GM18507 (cell line): Measurements from ENCODE around the gene VAPA.
"Not testable (repeated sequence)": the region's sequence is repeated elsewhere in the genome, so short reads cannot be mapped to it uniquely, and the experiment has no call there.

ENCODE experiments used
- DNase-seq: peaks from one replicate; pipeline ENCODE4 v3.0.0; 2011; ENCODE audit warnings: low read depth; ENCODE audit not compliant: insufficient read length; ENCODE audit errors: extremely low spot score
- FAIRE-seq: peaks from 2 replicates; lab custom pipeline; 2011; peaks lifted over from hg19 to GRCh38; lab: Jason Lieb, UNC

The VAPA gene

DNA sequence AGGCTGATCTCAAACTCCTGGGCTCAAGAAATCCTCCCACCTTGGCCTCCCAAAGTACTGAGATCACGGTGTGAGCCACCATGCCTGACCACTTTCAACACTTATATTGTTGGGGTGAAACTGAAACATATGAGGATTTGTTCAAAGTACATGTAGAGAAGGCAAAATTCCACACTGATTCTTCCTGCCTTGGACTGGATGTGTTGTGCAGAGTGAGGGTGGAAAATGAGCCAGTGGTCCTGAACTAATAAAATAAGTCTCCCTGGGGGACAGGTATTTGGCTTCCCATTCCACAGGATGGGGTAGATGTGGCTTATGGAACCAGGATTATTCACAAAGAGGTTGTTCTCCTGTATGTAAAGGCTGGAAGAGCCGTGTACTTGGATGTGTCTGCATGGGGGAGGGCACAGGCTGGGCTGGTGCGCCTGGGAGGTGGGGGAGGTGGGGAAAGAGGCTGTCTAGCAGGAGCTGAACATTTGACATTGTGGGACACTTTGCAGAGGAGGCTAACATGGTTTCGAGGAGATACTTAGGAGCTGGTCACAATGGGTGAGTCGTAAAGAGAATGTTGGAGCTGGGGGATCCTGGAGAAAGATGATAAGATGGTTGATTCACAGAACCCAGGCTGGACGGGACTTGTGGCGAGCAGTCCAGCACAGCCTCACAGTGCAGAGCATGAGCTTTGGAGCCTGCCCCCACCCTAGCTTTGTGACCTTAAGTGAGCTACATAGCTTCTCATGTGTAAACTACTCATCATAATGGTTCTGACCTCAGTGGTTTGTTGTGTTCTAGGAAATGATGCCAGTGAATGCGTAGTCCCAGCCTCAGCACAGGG, 28.4 kb upstream of the VAPA start, which contains the start of gene TXNDC2:
TXNDC2 (plus strand) TSS at position 804 of the 835 bp plus-strand sequence. CDS start 708 bp downstream, outside the sequence.
- no peak for DNase-seq
- no peak for FAIRE-seq

DNA sequence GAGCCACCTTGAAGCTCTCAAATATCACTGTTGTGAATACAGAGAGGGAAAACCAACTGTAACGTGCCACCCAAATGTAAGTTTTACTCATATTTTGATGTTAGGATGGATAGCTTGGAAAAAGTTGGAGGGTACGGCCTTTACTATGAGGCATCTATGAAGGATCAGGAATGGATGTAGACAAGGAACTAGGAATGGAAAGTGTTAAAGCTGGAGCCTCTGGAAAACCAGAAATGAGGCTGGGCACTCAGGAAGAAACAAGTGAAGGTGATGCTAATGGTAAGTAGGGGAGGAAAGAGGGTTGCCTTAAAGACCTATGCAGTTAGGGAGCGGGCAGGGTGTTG, 27.8 kb upstream of the VAPA start:
- DNase-seq = no peak

DNA sequence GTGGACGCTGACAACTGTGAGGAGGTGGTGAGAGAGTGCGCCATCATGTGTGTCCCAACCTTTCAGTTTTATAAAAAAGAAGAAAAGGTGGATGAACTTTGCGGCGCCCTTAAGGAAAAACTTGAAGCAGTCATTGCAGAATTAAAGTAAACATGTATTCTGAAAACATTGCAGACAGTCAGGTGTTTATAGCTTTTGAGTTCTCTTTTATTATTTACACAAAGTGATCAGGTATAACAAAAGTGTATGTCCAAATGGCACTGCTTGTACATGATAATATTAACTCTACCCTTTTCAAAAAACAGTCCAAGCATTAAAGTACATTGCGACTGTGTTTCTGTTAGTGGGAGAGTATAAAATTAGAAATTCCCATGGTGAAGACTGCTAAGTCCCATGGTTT, 25.8 kb upstream of the VAPA start:
- DNase-seq (no peak), FAIRE-seq (no peak)

More for the DNA sequence above, 27.8 kb upstream of the VAPA start:
- no peak for FAIRE-seq

DNA sequence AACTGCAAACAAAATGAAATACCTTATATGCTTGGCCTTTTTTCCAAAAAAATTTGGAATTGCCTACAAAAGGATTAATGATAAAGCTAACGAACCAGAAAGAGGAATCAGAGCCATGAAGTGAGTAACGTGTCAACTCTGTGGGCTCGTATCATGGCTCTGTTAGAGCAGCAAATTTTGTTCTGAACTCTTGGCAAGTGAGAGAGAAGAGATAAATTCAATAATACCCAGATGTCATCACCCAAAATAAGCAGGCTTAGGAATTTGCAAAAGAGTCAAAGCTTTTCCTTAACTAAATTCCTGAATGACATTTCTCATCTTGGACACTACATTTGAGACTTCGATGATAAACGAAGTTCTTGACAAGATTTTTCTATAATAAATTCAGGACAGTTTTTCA, 23.6 kb upstream of the VAPA start:
- FAIRE-seq = no peak
- DNase-seq = no peak

DNA sequence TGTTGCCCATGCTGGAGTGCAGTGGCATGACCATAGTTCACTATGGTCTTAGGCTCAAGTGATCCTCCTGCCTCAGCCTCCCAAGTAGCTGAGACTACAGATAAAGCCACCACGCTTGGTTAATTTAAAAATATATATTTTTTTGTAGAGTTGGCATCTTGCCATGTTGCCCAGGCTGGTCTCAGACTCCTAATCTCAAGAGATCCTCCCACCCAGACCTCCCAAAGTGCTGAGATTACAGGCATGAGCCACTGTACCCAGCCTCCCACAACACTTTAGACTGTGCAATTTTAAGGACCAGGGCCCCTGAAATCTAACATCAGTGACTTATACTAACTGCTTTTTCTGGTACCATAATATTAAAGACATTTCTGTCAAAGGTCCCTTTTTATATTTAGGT, 22.9 kb upstream of the VAPA start:
- DNase-seq (no peak), FAIRE-seq (no peak)

DNA sequence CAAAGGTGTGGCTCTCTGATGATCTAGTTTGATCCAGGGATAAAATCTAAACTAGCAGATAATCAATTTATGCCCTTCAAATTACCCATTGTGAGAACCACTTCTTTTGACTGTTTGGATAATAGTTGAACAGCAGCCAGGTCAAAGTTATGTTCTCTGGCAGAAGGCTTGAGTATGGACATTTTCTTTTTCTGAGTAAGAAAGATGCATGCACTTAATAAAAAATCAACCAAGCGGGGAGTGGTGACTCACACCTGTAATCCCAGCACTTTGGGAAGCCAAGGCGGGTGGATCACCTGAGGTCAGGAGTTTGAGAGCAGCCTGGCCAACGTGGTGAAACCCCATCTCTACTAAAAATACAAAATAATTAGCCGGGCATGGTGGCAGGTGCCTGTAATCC, 22.3 kb upstream of the VAPA start:
- not testable (repeated sequence) for FAIRE-seq, DNase-seq

DNA sequence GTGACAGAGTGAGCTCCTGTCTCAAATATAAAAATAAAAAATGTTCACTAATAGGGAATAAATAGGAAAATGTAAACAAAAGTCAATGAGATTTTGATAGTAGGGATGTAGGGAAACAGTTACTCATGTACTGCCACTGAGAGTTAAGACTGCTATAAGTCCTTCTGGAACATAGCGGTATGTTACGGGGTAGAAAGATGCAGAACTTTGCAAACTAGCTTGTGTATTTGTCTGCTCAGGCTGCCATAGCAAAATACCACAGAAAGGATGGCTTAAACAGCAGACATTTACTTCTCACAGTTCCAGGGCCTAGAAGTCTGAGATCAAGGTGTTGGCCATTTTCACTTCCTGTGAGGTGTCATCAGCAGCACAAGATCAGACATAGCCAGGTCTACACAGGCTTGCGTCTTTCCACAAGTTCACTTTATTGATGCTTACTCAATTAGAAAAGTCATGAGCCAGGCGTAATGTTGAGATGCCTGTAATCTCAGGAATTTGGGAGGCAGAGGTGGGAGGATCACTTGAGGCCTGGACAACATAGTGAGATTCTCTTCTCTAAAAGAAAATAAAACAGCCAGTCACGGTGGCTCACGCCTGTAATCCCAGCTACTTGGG, 19.3 kb upstream of the VAPA start:
- DNase-seq (no peak), FAIRE-seq (no peak)

DNA sequence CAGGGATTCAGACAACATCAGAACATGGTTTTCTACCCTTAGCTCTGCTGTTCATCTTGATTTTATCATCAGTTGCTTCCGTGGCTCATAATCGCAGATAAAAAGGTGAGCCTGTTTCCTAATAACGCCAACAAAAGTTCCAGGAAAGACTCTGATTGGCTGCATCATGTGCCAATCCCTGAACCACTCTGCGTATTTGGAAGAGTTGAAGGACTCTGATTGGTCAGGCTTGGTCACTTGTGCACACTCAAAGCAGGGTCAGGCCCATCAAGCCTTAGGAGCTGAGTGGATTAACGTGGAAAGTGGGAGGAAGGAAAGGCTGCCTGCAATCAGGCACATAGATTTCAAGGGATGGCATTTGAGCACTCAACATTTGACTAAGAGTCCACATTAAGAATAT, 16.7 kb upstream of the VAPA start:
- FAIRE-seq (no peak), DNase-seq (no peak)

DNA sequence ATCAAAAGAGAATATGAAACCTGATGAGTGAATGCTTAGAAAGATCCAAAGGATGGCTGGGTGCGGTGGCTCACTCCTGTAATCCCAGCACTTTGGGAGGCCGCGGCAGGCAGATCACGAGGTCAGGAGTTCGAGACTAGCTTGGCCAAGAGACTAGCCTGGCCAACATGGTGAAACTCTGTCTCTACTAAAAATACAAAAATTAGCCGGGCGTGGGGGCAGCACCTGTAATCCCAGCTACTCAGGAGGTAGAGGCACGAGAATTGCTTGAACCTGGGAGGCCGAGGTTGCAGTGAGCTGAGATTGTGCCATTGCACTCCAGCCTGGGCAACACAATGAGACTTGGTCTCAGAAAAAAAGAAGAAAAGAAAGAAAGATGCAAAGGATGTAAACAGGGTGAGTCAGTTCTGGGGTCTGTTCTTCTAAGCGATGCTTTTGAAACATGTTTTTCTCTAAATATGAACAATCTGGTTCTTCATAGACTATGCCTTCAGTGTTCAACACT, 16.0 kb upstream of the VAPA start:
- not testable (repeated sequence) for DNase-seq, FAIRE-seq

DNA sequence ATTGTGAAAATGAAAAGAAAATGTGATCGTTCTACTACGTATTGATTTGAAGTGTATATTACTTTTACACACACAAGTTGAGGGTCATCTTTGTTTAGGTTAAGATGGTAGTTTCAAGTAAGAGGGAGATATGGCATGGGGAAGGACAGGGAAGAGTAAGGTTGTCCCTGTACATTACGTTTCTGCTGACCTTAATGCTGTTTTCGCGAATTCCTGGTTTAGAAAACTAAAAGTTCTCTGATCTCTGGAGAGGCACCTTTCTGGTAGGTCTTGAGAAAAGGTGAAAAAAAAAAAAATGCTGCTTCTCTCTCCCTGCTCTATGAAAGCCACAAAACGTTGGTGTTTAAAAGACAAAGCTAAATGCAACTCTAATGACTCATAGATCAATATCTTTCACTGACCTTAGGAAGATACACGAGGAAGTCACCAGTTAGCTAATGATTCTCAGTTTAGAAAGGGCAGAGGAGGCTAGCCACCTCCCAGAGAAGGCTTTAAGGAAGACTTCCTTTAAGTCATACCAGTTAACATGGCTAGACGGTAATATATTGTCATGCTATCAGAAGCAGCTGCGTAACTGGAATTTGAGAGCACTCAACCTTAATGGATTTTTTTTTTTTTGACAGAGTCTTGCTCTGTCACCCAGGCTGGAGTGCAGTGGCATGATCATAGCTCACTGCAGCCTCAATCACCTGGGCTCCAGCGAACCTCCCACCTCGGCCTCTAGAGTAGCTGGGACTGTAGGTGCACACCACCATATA, 14.8 kb upstream of the VAPA start:
- FAIRE-seq (no peak), DNase-seq (no peak)

DNA sequence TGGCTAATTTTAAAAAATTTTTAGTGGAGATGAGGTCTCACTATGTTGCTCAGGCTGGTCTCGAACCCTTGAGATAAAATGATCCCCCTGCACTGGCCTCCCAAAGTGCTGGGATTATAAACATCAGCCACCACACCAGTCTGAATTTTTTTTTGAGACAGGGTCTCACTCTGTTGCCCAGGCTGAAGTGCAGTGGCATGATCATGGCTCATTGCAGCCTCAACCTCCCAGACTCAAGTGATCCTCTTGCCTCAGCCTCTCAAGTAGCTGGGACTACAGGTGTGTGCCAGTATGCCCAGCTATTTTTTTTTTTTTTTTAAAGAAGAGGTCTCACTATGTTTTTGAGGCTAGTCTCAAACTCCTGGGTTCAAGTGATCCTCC, 14.3 kb upstream of the VAPA start:
- FAIRE-seq, DNase-seq: not testable (repeated sequence)

DNA sequence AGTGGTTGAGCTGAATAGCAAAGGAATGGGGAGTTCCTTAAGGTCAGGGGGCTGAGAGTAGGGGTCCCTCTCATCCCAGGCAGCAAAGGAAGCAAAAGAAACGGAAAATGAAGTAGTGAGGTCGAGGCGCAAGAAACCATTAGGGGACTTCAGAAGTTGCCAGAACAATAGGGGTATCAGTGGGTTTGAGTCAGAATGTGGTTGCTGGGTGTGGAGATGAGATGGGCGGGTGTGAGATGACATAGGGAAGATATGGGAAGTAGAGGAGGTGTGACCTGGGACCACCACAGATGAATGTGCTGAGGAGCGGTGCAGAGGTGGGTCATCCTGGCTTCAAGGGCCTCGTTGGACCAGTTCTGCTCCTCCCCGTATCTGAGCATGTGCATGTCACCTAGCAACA, 13.1 kb upstream of the VAPA start:
- DNase-seq (no peak), FAIRE-seq (no peak)

DNA sequence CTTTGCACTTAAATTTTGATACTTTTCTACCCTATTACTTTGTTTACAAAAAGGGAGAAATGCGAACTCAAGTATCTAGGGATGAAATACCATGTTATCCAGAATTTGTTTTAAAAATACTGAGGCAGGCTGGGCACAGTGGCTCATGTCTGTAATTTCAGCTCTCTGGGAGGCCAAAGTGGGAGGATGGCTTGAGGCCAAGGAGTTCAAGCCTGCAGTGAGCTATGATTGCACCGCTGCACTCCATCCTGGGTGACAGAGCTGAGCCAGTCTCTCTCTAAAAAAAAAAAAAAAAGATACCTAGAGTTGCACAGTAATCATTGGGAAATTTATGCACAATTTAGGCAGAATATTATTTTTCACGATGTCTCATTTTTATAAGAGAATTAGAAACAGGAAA, 12.4 kb upstream of the VAPA start:
- FAIRE-seq (no peak), DNase-seq (no peak)

DNA sequence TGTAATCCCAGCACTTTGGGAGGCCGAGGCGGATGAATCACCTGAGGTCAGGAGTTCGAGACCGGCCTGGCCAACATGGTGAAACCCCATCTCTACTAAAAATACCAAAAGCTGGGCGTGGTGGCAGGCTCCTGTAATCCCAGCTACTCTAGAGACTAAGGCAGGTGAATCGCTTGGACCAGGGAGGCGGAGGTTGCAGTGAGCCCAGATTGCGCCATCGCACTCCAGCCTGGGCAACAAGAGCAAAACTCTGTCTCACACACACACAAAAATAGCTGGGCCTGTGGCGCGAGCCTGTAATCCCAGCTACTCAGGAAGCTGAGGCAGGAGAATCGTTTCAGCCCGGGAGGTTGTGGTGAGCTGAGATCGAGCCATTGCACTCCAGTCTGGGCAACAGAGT, 11.6 kb upstream of the VAPA start:
- not testable (repeated sequence) for FAIRE-seq, DNase-seq

DNA sequence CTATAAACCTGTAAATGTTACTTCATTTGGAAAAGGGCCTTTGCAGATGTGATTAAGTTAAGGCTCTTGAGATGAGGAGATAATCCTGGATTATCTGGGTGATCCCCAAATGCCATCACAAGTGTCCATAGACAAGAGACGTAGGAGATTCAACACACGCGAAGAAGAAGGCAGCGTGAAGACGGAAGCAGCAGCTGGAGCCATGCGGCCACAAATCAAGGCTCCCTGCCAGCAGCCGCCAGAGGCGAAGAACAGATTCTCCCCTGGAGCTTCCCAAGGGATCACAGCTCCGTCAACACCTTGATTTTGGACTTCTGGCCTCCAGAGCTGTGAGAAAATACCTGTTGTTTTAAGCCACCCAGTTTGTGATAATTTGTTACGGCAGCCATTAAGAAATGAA, 11.0 kb upstream of the VAPA start:
- no peak for FAIRE-seq
- DNase-seq = no peak

DNA sequence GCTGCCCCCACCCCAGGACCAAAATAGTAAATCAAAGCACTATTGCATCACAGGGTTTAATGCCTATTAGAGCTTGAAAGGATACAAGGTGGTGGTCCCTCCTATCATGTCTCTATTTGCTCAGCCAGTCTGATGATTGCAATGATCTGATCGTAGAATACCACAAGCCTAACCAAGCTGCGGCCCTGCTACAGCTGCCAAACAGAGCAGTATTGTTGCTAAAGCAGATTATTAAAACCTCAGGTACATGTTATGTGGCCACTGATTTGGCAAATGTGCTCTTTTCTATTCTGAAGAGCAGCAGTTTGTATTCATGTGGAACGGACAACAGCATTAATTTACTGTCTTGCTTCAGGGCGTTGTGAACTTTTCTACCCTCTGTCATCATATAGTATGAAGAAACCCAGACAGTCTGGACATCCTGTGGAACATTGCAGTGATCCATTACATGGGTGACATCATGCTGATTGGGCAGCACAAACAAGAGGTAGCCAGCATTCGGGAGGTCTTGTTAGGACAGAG, 8.4 kb upstream of the VAPA start:
- FAIRE-seq (no peak), DNase-seq (no peak)

DNA sequence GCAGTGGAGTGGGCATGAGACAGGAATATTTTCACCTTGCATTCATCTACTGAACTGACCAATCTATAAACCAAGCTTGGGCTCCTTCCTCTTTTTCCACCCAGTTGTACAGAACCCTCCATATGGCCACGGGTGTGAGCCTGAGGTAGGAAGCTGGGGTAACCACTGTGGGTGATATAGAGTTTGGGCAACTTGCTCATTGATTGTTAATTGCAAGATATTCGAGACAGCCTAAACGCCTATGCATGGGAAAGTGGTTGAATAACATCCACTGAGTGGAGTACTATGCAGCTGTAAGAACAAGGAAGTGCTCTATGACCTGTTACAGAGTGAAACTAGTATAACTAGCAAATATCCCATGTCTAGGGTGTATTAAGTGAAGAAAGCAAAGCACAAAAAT, 7.3 kb upstream of the VAPA start:
- DNase-seq = no peak
- no peak for FAIRE-seq

DNA sequence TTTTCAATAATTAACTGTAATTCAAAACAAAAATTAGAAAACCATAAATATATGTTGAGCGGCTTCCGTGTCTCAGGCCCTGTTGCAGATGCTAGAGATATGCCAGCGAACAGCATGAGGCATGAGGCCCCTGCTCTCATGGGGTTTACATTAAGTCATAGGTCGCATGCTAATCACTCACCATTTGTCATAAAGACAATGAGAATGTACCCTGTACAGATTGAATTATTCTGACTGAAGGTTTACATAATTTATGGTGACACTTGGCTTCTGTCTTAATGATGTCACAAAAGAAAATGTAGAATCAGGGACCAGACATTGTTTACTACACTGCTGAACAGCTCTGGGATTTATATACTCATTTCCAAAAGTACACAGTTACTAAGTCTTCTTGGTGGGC, 5.9 kb upstream of the VAPA start:
- FAIRE-seq (no peak), DNase-seq (no peak)

DNA sequence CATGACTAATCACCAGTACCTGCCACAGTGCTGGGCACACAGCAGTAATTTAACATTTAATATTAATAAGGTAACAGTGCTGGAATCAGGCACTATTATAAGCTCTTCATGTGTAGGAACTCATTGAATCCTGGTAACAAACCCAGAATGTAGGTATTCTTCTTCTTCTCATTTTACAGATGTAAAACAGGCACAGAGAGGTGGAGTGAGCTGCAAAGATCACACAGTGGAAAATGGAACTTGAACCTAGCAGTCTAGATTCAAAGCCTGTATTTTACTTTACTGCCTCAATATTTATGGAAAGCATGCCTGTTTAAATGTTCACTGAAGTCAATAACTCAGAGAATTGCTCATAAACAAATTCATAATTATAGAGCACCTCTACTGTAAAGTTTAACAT, 3.7 kb upstream of the VAPA start:
- FAIRE-seq (no peak), DNase-seq (no peak)

DNA sequence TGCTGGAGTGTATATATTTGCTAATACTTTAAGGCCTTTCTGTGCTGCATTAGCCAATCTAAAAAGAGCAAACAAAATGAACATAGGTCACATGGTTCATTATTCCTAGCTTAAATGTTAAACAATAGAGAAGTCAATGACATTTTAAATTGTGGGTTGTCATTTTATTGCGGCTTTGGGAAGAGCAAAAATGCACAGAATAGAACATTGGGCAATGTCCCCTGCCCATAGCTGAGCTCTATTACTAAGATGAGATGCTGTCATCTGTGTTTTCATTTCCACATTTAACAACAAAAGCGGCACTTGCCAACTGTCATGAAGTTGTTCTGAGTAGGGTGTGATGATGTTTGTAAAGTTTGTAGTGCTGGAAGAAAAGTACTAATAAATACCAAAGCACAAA, 3.2 kb upstream of the VAPA start:
- FAIRE-seq = no peak
- no peak for DNase-seq
